ENCODE measurements around the gene PHF2. TPM values are rescaled to one million over a fixed set of nuclear protein-coding genes. Genes with fewer than 3 reads are reported as not detected.

The PHF2 gene
- polyA plus RNA-seq, 3 donors, result 0.40 to 16.0 (median 0.97) TPM

GRCh38 chr9:93721417-93721965 lies 145.1 kb downstream of the PHF2 start:
- H3K27ac ChIP-seq (ENCODE audit: low read depth in 1 of 2, low read length in 2 of 2), result no peak overlapping the region
- Mint-ChIP-seq H3K4me3 (no peak overlapping the region), H3K9me3 (peaks cover 6 to 45% (median 23%) of the 10 kb centered on the region in 7 donors), H3K36me3 (no peaks in the 10 kb centered on the region), H3K27me3 (ENCODE audit: low read depth in 3 of 3) (peaks cover 0 to 7% (median 2%) of the 10 kb centered on the region in 3 donors), H3K4me1 (no peaks in the 10 kb centered on the region), H3K27ac (no peak overlapping the region)
- H4K20me1 ChIP-seq (ENCODE audit: insufficient read depth, low read length), result no peaks in the 10 kb centered on the region
- H2AFZ ChIP-seq (ENCODE audit: insufficient read depth, low read depth, low read length, poor library complexity, severe bottlenecking), result no peak overlapping the region
- no peak overlapping the region for H3K4me2 ChIP-seq (replicated peaks; ENCODE audit: extremely low read depth, low read length, poor library complexity, severe bottlenecking)
- no peak for DNase-seq
- H3K79me2 ChIP-seq (ENCODE audit: insufficient read depth, low read length), result no peaks in the 10 kb centered on the region
- H3K4me1 ChIP-seq (ENCODE audit: control insufficient read depth in 1 of 2, insufficient read depth in 2 of 2, low read length in 2 of 2), result no peaks in the 10 kb centered on the region
- no peak overlapping the region for H3K9ac ChIP-seq (ENCODE audit: insufficient read depth, low read length, poor library complexity, severe bottlenecking)
- peaks cover 0 to 33% of the 10 kb centered on the region in 2 donors for H3K9me3 ChIP-seq (replicated peaks in 1 of 2; ENCODE audit: control insufficient read depth in 1 of 2, insufficient read depth in 1 of 2, low read length in 2 of 2)
- TF ChIP-seq CTCF (IDR thresholded peaks at IDR 0.05), result no peak
- no peaks in the 10 kb centered on the region for H3K36me3 ChIP-seq (replicated peaks in 1 of 2; ENCODE audit: control insufficient read depth in 1 of 2, insufficient read depth in 2 of 2, low read length in 2 of 2)
- WGBS (ENCODE audit: insufficient coverage), result 94% methylated on average over 12 of the region's 13 CpGs
- no peak overlapping the region for H3K4me3 ChIP-seq (replicated peaks in 1 of 3; ENCODE audit: low read depth in 2 of 3, low read length in 3 of 3)
- no peaks in the 10 kb centered on the region for H3K27me3 ChIP-seq (ENCODE audit: control insufficient read depth in 2 of 2, insufficient read depth in 2 of 2, low read length in 2 of 2)
- intact Hi-C loops (cut with micrococcal nuclease), result no loop called here

GRCh38 chr9:93724852-93725251 lies 148.5 kb downstream of the PHF2 start:
- Histone ChIP-seq H2AFZ (ENCODE audit: insufficient read depth, low read depth, low read length, poor library complexity, severe bottlenecking) (no peak overlapping the region), H3K4me2 (replicated peaks; ENCODE audit: extremely low read depth, low read length, poor library complexity, severe bottlenecking) (no peak overlapping the region), H3K9ac (ENCODE audit: insufficient read depth, low read length, poor library complexity, severe bottlenecking) (no peak overlapping the region), H3K4me3 (replicated peaks in 1 of 3; ENCODE audit: low read depth in 2 of 3, low read length in 3 of 3) (no peak overlapping the region), H4K20me1 (ENCODE audit: insufficient read depth, low read length) (no peaks in the 10 kb centered on the region), H3K27me3 (ENCODE audit: control insufficient read depth in 2 of 2, insufficient read depth in 2 of 2, low read length in 2 of 2) (no peaks in the 10 kb centered on the region), H3K36me3 (replicated peaks in 1 of 2; ENCODE audit: control insufficient read depth in 1 of 2, insufficient read depth in 2 of 2, low read length in 2 of 2) (no peaks in the 10 kb centered on the region), H3K79me2 (ENCODE audit: insufficient read depth, low read length) (no peaks in the 10 kb centered on the region), H3K27ac (ENCODE audit: low read depth in 1 of 2, low read length in 2 of 2) (no peak overlapping the region), H3K4me1 (ENCODE audit: control insufficient read depth in 1 of 2, insufficient read depth in 2 of 2, low read length in 2 of 2) (no peaks in the 10 kb centered on the region), H3K9me3 (replicated peaks in 1 of 2; ENCODE audit: control insufficient read depth in 1 of 2, insufficient read depth in 1 of 2, low read length in 2 of 2) (peaks cover 0 to 49% of the 10 kb centered on the region in 2 donors)
- H3K4me1 Mint-ChIP-seq, result no peaks in the 10 kb centered on the region
- H3K27me3 Mint-ChIP-seq (ENCODE audit: low read depth in 3 of 3), result peaks cover 0 to 6% (median 2%) of the 10 kb centered on the region in 3 donors
- no peak overlapping the region for H3K27ac Mint-ChIP-seq
- no peaks in the 10 kb centered on the region for H3K36me3 Mint-ChIP-seq
- intact Hi-C loops (cut with micrococcal nuclease), result no loop called here
- WGBS (ENCODE audit: insufficient coverage), result 88% methylated on average over 3 of the region's 4 CpGs
- no peak overlapping the region for H3K4me3 Mint-ChIP-seq
- peaks cover 9 to 53% (median 18%) of the 10 kb centered on the region in 7 donors for H3K9me3 Mint-ChIP-seq
- DNase-seq, result no peak
- no peak for TF ChIP-seq CTCF (IDR thresholded peaks at IDR 0.05)

Data from CD14-positive monocyte (primary cell).